ENCODE measurements around the gene METTL16. TPM values are rescaled to one million over a fixed set of nuclear protein-coding genes. Genes with fewer than 3 reads are reported as not detected.

The METTL16 gene
- total and polyA plus RNA-seq, 2 of the 4 experiments (the other 2 are of a cell fraction): 11.8 to 15.4 TPM

- peaks cover 14% of the 10 kb centered on the region for H3K36me3 ChIP-seq (ENCODE audit: control insufficient read depth, insufficient read depth, low read length)
- POLR2A ChIA-PET (ENCODE audit: unreplicated experiment): interaction anchor here (0.6 kb wide), 1 partner anchor 15 kb away, joined by 5 read pairs; no protein-coding TSS in a partner anchor
- no peak overlapping the region for H2BK120ac ChIP-seq (ENCODE audit: low read depth, low read length)
- no peak overlapping the region for H2AK9ac ChIP-seq (replicated peaks; ENCODE audit: low read depth, low read length, poor library complexity)
- H3K4ac ChIP-seq (ENCODE audit: low read depth, low read length): no peak overlapping the region
- no peak overlapping the region for H2AK5ac ChIP-seq (ENCODE audit: low read depth, low read length)
- H3K4me3 ChIP-seq (ENCODE audit: insufficient read depth, low read depth, low read length): no peak overlapping the region
- H4K20me1 ChIP-seq (ENCODE audit: insufficient read depth, low read length): no peaks in the 10 kb centered on the region
- in situ Hi-C loops (cut with MboI; ENCODE audit: low sequenced_read_pairs) (no loop called here), intact Hi-C loops (cut with micrococcal nuclease) (no loop called here), dilution Hi-C loops (cut with HindIII; ENCODE audit: low sequenced_read_pairs, unreplicated experiment) (no loop called here)
- no peak overlapping the region for H3K4me2 ChIP-seq (ENCODE audit: low read depth, low read length)
- no peak overlapping the region for H3K56ac ChIP-seq (ENCODE audit: extremely low read depth, insufficient read depth, low read length)
- peaks cover 2% of the 10 kb centered on the region; the same call in 1 of the 2 replicates for H3K4me1 ChIP-seq (ENCODE audit: control insufficient read depth, insufficient read depth, low read length)
- no peak overlapping the region for H4K91ac ChIP-seq (ENCODE audit: insufficient read depth, low read depth, low read length)
- 0 out of 4 replicates have a peak overlapping the region, but pooled peaks of 1 of the 2 experiments have one; percentile 45 for H4K8ac ChIP-seq (ENCODE audit: low read depth in 2 of 2, low read length in 2 of 2)
- H3K79me1 ChIP-seq (ENCODE audit: low read depth in 1 of 2, low read length in 2 of 2): peaks cover 3 to 17% of the 10 kb centered on the region in 2 experiments; a peak in 2 of 4 replicates
- CTCF ChIA-PET: interaction anchor here (0.6 kb wide), 1 partner anchor 24 kb away, joined by 4 read pairs; no protein-coding TSS in a partner anchor
- H3K9me3 ChIP-seq (ENCODE audit: control insufficient read depth, insufficient read depth, low read length): no peaks in the 10 kb centered on the region
- peak; percentile 63; the same call in 1 of the 2 replicates for ATAC-seq (ENCODE audit: low read depth)
- peak overlapping the region; percentile 58; the same call in 1 of the 2 replicates for H3K14ac ChIP-seq (replicated peaks; ENCODE audit: low read depth, low read length)
- no peak overlapping the region for H2AFZ ChIP-seq (replicated peaks; ENCODE audit: low read length, poor library complexity)
- no peak overlapping the region for H3K27ac ChIP-seq (ENCODE audit: insufficient read depth, low read length)
- no peak overlapping the region for H2BK5ac ChIP-seq (ENCODE audit: low read depth, low read length, poor library complexity, severe bottlenecking)
- TF ChIP-seq POLR2A (IDR thresholded peaks at IDR 0.05; ENCODE audit: low read depth, low read length) (no peak), NFE2L2 (IDR thresholded peaks at IDR 0.05; ENCODE audit: low read depth, low read length) (no peak), CHD1 (IDR thresholded peaks at IDR 0.05; ENCODE audit: low read depth, low read length) (no peak), RFX5 (IDR thresholded peaks at IDR 0.05; ENCODE audit: low read depth, low read length) (no peak), MAFK (IDR thresholded peaks at IDR 0.05; ENCODE audit: low read depth, low read length) (no peak), SMC3 (IDR thresholded peaks at IDR 0.05; ENCODE audit: low read depth, low read length) (no peak)
- H3K18ac ChIP-seq (ENCODE audit: low read depth, low read length): no peak overlapping the region
- no peak overlapping the region for H2BK20ac ChIP-seq (ENCODE audit: low read depth, low read length)
- BruUV-seq (replicated peaks): no TSS peak
- DNase-seq: peak; percentile 50
- no peak overlapping the region for H3K23ac ChIP-seq (ENCODE audit: low read depth, low read length)
- H3K9me1 ChIP-seq (ENCODE audit: insufficient read depth, low read length): peaks cover 8% of the 10 kb centered on the region
- no peaks in the 10 kb centered on the region for H3K27me3 ChIP-seq (ENCODE audit: control insufficient read depth, insufficient read depth, low read length)
- no peak overlapping the region for H2BK15ac ChIP-seq (ENCODE audit: low read depth, low read length)
- H3K9ac ChIP-seq (ENCODE audit: low read depth, low read length): no peak overlapping the region
- H4K5ac ChIP-seq (ENCODE audit: low read depth, low read length): no peak overlapping the region
- WGBS, 2 experiments (ENCODE audit: extremely low coverage in 2 of 2, insufficient read length in 1 of 2): 64% methylated on average over 6 of the region's 11 CpGs; no CpG with 5 or more reads in 1 of the 2 experiments
Measured at GRCh38 chr17:2433696-2434095, 78.0 kb downstream of the METTL16 start.
